Fibroblast of lung (primary cell): ENCODE data around the gene CLMN.

Experiments used
- CTCF ChIP-seq, 2 donors: IDR thresholded peaks in 1 of 2; conservative IDR thresholded peaks in 1 of 2; 1 replicate in 1 of 2; 2 replicates in 1 of 2; pipeline ENCODE4 v1.5.1; 2011 to 2012; ENCODE audit warnings: low read length in 2 of 2, control low read depth in 1 of 2, inconsistent platforms in 1 of 2, low read depth in 1 of 2, mild to moderate bottlenecking in 1 of 2
- EZH2 ChIP-seq: IDR thresholded peaks from 2 replicates; pipeline ENCODE4 v1.5.1; 2012; ENCODE audit warnings: low read length, control low read depth, mild to moderate bottlenecking; ENCODE audit errors: missing control alignments

GRCh38 chr14:95237958-95238340, 81.8 kb downstream of the CLMN start:
- no peak for TF ChIP-seq CTCF (conservative IDR thresholded peaks at IDR 0.05 in 1 of 2, IDR thresholded peaks at IDR 0.05 in 1 of 2; ENCODE audit: low read depth in 1 of 2, low read length in 2 of 2)
- no peak for TF ChIP-seq EZH2
